ENCODE measurements around the gene MTPN.

Gene MTPN

DNA sequence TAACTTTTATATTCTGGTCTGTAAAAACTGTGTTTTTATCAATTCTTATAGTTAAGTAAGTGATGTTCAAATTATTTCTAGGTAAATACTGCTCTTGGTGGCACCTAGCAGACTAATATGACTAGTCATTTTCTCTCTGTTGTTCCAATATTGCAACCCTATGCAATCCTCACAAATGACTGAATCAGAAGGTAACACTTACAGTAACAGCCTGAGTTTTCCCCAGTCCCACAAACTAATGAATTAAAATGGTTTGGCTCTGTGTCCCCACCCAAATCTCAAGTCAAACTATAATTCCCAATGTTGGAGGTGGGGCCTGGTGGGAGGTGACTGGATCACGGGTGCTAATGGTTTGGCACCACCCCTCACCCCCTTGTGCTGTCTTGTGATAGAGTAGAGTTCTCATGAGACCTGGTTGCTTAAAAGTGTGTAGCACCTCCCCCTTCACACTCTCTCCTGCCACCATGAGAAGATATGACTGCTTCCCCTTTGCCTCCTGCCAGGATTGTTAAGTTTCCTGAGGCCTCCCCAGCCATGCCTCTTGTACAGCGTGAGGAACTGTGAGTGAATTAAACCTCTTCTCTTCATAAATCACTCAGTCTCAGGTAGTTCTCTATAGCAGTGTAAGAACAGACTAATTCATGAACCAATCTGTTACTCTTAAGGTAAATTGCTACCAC is 43.5 kb downstream of the MTPN start:
- TF ChIP-seq ZNF274 (IDR thresholded peaks at IDR 0.05; ENCODE audit: low read depth, low read length): no peak
- no peak for TF ChIP-seq YY1 (IDR thresholded peaks at IDR 0.05; ENCODE audit: insufficient read depth, insufficient read length)
- no peak for TF ChIP-seq SUZ12 (IDR thresholded peaks at IDR 0.05; ENCODE audit: extremely low read depth, insufficient read depth, insufficient read length)
- H3K27me3 ChIP-seq (ENCODE audit: insufficient read depth, insufficient read length): no peaks in the 10 kb centered on the region
- peaks cover 7% of the 10 kb centered on the region for H3K36me3 ChIP-seq (ENCODE audit: insufficient read depth, insufficient read length, low read length)
- H3K4me1 ChIP-seq (ENCODE audit: insufficient read depth, insufficient read length): no peaks in the 10 kb centered on the region
- H3K4me3 ChIP-seq (ENCODE audit: insufficient read length, low read depth): no peak overlapping the region
- H3K9me3 ChIP-seq (ENCODE audit: insufficient read depth, low read length): no peaks in the 10 kb centered on the region
- H3K9ac ChIP-seq (ENCODE audit: insufficient read length, low read depth): no peak overlapping the region
- DNase-seq (ENCODE audit: low read depth, low spot score): no peak

GRCh38 chr7:135932131-135932530 is 45.0 kb downstream of the MTPN start:
- no peak for TF ChIP-seq ZNF274 (IDR thresholded peaks at IDR 0.05; ENCODE audit: low read depth, low read length)
- TF ChIP-seq SUZ12 (IDR thresholded peaks at IDR 0.05; ENCODE audit: extremely low read depth, insufficient read depth, insufficient read length): no peak
- no peak for TF ChIP-seq YY1 (IDR thresholded peaks at IDR 0.05; ENCODE audit: insufficient read depth, insufficient read length)
- no peaks in the 10 kb centered on the region for H3K9me3 ChIP-seq (ENCODE audit: insufficient read depth, low read length)
- no peak overlapping the region for H3K4me3 ChIP-seq (ENCODE audit: insufficient read length, low read depth)
- H3K36me3 ChIP-seq (ENCODE audit: insufficient read depth, insufficient read length, low read length): peaks cover 15% of the 10 kb centered on the region
- H3K4me1 ChIP-seq (ENCODE audit: insufficient read depth, insufficient read length): no peaks in the 10 kb centered on the region
- DNase-seq (ENCODE audit: low read depth, low spot score): no peak
- no peak overlapping the region for H3K9ac ChIP-seq (ENCODE audit: insufficient read length, low read depth)
- no peaks in the 10 kb centered on the region for H3K27me3 ChIP-seq (ENCODE audit: insufficient read depth, insufficient read length)

GRCh38 chr7:135930565-135931461 is 46.3 kb downstream of the MTPN start:
- H3K9ac ChIP-seq (ENCODE audit: insufficient read length, low read depth): no peak overlapping the region
- TF ChIP-seq SUZ12 (IDR thresholded peaks at IDR 0.05; ENCODE audit: extremely low read depth, insufficient read depth, insufficient read length): no peak
- TF ChIP-seq YY1 (IDR thresholded peaks at IDR 0.05; ENCODE audit: insufficient read depth, insufficient read length): no peak
- no peak for TF ChIP-seq ZNF274 (IDR thresholded peaks at IDR 0.05; ENCODE audit: low read depth, low read length)
- no peaks in the 10 kb centered on the region for H3K9me3 ChIP-seq (ENCODE audit: insufficient read depth, low read length)
- no peaks in the 10 kb centered on the region for H3K4me1 ChIP-seq (ENCODE audit: insufficient read depth, insufficient read length)
- peaks cover 14% of the 10 kb centered on the region for H3K36me3 ChIP-seq (ENCODE audit: insufficient read depth, insufficient read length, low read length)
- no peak overlapping the region for H3K4me3 ChIP-seq (ENCODE audit: insufficient read length, low read depth)
- no peak for DNase-seq (ENCODE audit: low read depth, low spot score)
- H3K27me3 ChIP-seq (ENCODE audit: insufficient read depth, insufficient read length): no peaks in the 10 kb centered on the region

DNA sequence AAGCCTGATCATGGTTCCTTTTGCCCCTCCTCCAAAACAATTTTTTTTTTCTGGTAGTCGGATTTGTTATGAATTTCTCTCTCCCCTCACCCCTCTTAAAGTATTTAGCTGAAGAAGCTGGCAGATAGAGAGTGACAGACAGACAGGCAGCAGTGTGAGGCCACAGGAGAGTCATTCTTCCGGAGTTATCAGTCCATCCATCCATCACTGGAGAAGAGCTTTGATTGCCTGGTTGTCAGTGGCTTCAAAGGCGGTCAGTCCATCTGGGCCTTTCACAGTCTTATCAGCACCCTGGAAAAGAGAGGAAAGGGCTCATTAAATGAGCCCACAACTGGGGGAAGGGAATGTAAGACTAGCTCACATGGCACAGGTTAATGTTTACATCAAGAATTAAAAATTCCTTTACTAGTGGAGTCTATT is 47.4 kb downstream of the MTPN start:
- TF ChIP-seq ZNF274 (IDR thresholded peaks at IDR 0.05; ENCODE audit: low read depth, low read length): no peak
- no peak for TF ChIP-seq SUZ12 (IDR thresholded peaks at IDR 0.05; ENCODE audit: extremely low read depth, insufficient read depth, insufficient read length)
- TF ChIP-seq YY1 (IDR thresholded peaks at IDR 0.05; ENCODE audit: insufficient read depth, insufficient read length): no peak
- H3K36me3 ChIP-seq (ENCODE audit: insufficient read depth, insufficient read length, low read length): peaks cover 13% of the 10 kb centered on the region
- H3K9ac ChIP-seq (ENCODE audit: insufficient read length, low read depth): no peak overlapping the region
- no peak overlapping the region for H3K4me3 ChIP-seq (ENCODE audit: insufficient read length, low read depth)
- DNase-seq (ENCODE audit: low read depth, low spot score): no peak
- H3K27me3 ChIP-seq (ENCODE audit: insufficient read depth, insufficient read length): no peaks in the 10 kb centered on the region
- no peaks in the 10 kb centered on the region for H3K9me3 ChIP-seq (ENCODE audit: insufficient read depth, low read length)
- H3K4me1 ChIP-seq (ENCODE audit: insufficient read depth, insufficient read length): no peaks in the 10 kb centered on the region

DNA sequence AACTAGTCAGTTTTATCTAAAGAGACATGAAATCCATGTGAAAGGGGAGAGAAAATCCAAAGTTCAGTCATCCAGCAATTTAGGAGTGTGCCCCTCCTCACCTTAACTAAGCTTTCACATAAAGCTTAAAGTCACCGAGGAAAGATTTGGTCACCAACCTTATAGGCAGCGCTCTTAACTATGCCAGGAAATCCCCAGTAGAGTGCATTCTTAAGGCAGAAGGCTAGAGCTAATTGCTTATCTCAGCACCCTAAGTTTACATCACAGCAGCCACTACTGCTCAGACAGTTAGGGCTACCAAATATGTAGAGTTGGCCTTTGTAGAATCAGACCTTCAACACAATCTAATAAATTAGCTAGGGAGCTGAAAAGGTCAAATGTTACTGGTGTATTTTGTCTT is 47.9 kb downstream of the MTPN start:
- no peaks in the 10 kb centered on the region for H3K9me3 ChIP-seq (ENCODE audit: insufficient read depth, low read length)
- H3K4me1 ChIP-seq (ENCODE audit: insufficient read depth, insufficient read length): no peaks in the 10 kb centered on the region
- peaks cover 13% of the 10 kb centered on the region for H3K36me3 ChIP-seq (ENCODE audit: insufficient read depth, insufficient read length, low read length)
- no peaks in the 10 kb centered on the region for H3K27me3 ChIP-seq (ENCODE audit: insufficient read depth, insufficient read length)
- no peak overlapping the region for H3K9ac ChIP-seq (ENCODE audit: insufficient read length, low read depth)
- TF ChIP-seq SUZ12 (IDR thresholded peaks at IDR 0.05; ENCODE audit: extremely low read depth, insufficient read depth, insufficient read length): no peak
- no peak for TF ChIP-seq ZNF274 (IDR thresholded peaks at IDR 0.05; ENCODE audit: low read depth, low read length)
- no peak for TF ChIP-seq YY1 (IDR thresholded peaks at IDR 0.05; ENCODE audit: insufficient read depth, insufficient read length)
- no peak overlapping the region for H3K4me3 ChIP-seq (ENCODE audit: insufficient read length, low read depth)
- no peak for DNase-seq (ENCODE audit: low read depth, low spot score)

- Histone ChIP-seq H3K4me3 (ENCODE audit: insufficient read length, low read depth) (no peak overlapping the region), H3K9me3 (ENCODE audit: insufficient read depth, low read length) (no peaks in the 10 kb centered on the region), H3K4me1 (ENCODE audit: insufficient read depth, insufficient read length) (no peaks in the 10 kb centered on the region), H3K9ac (ENCODE audit: insufficient read length, low read depth) (no peak overlapping the region), H3K36me3 (ENCODE audit: insufficient read depth, insufficient read length, low read length) (peaks cover 10% of the 10 kb centered on the region), H3K27me3 (ENCODE audit: insufficient read depth, insufficient read length) (no peaks in the 10 kb centered on the region)
- no peak for DNase-seq (ENCODE audit: low read depth, low spot score)
- TF ChIP-seq SUZ12 (IDR thresholded peaks at IDR 0.05; ENCODE audit: extremely low read depth, insufficient read depth, insufficient read length) (no peak), YY1 (IDR thresholded peaks at IDR 0.05; ENCODE audit: insufficient read depth, insufficient read length) (no peak), ZNF274 (IDR thresholded peaks at IDR 0.05; ENCODE audit: low read depth, low read length) (no peak)
Measured at GRCh38 chr7:135928136-135928535, 49.0 kb downstream of the MTPN start.

DNA sequence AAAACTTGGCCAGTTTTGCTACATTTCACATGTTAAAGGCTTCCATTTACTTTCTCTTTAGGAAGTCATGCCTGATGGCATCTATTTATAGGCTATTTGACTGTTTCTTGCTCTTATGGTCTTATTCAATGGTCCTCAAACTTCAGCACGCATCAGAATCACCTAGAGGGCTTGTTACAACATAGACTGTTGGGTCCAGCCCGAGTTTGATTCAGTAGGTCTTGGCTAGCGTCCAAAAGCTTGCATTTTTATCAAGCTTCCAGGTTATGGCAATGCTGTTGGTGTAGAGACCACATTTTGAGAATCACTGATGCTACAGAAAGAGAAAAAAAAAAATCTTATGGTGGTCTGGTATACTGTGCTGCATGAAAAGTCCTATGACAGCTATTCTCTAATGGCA is 51.9 kb downstream of the MTPN start:
- H3K36me3 ChIP-seq (ENCODE audit: insufficient read depth, insufficient read length, low read length): peaks cover 10% of the 10 kb centered on the region

More for the DNA sequence above, 51.9 kb downstream of the MTPN start:
- Histone ChIP-seq H3K4me3 (ENCODE audit: insufficient read length, low read depth) (no peak overlapping the region), H3K27me3 (ENCODE audit: insufficient read depth, insufficient read length) (no peaks in the 10 kb centered on the region), H3K9ac (ENCODE audit: insufficient read length, low read depth) (no peak overlapping the region), H3K4me1 (ENCODE audit: insufficient read depth, insufficient read length) (no peaks in the 10 kb centered on the region), H3K9me3 (ENCODE audit: insufficient read depth, low read length) (no peaks in the 10 kb centered on the region)
- no peak for DNase-seq (ENCODE audit: low read depth, low spot score)
- TF ChIP-seq YY1 (IDR thresholded peaks at IDR 0.05; ENCODE audit: insufficient read depth, insufficient read length): no peak
- no peak for TF ChIP-seq SUZ12 (IDR thresholded peaks at IDR 0.05; ENCODE audit: extremely low read depth, insufficient read depth, insufficient read length)
- TF ChIP-seq ZNF274 (IDR thresholded peaks at IDR 0.05; ENCODE audit: low read depth, low read length): no peak
